Measurements from ENCODE around the gene SLC1A4. TPM values are rescaled to one million over a fixed set of nuclear protein-coding genes. Genes with fewer than 3 reads are reported as not detected.

The SLC1A4 gene
- total RNA-seq, 2 donors from 2014 or later: 21.2 to 33.2 TPM

DNA sequence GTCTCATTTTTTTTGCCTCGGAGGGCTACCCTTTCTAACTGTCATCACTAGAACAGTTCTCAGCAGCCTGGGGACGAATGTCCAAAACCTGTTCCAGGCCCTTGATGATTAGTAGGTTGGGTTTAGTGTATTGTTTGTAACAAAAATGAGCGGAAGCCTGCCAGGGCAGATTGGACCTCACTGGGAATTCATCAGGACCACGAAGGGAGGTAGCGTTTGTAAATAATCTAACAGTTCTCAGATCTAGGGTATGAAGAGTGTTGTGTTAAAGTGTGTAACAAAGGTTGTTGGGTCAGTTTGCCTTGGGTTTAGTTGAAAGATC lies 67.8 kb downstream of the SLC1A4 start:
- TF ChIP-seq, protein P1, sequence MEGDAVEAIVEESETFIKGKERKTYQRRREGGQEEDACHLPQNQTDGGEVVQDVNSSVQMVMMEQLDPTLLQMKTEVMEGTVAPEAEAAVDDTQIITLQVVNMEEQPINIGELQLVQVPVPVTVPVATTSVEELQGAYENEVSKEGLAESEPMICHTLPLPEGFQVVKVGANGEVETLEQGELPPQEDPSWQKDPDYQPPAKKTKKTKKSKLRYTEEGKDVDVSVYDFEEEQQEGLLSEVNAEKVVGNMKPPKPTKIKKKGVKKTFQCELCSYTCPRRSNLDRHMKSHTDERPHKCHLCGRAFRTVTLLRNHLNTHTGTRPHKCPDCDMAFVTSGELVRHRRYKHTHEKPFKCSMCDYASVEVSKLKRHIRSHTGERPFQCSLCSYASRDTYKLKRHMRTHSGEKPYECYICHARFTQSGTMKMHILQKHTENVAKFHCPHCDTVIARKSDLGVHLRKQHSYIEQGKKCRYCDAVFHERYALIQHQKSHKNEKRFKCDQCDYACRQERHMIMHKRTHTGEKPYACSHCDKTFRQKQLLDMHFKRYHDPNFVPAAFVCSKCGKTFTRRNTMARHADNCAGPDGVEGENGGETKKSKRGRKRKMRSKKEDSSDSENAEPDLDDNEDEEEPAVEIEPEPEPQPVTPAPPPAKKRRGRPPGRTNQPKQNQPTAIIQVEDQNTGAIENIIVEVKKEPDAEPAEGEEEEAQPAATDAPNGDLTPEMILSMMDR (IDR thresholded peaks at IDR 0.05): no peak
- no peaks in the 10 kb centered on the region for H3K36me3 ChIP-seq
- intact Hi-C loops (cut with DNase I): loop anchor here (5.0 to 10.0 kb wide), 2 partner anchors 70 to 378 kb away; partner anchors contain the start of gene SPRED2
- no peaks in the 10 kb centered on the region for H3K9me3 ChIP-seq
- H3K27ac ChIP-seq: peak overlapping the region; percentile 76 to 81
- H3K27me3 ChIP-seq (replicated peaks; ENCODE audit: insufficient read depth): no peaks in the 10 kb centered on the region
- WGBS: 2% methylated on average over 5 of the region's 5 CpGs
- peak overlapping the region; percentile 79 to 90 for H3K4me3 ChIP-seq
- no peaks in the 10 kb centered on the region for H3K4me1 ChIP-seq (replicated peaks)
- DNase-seq (ENCODE audit: low spot score): no peak

DNA sequence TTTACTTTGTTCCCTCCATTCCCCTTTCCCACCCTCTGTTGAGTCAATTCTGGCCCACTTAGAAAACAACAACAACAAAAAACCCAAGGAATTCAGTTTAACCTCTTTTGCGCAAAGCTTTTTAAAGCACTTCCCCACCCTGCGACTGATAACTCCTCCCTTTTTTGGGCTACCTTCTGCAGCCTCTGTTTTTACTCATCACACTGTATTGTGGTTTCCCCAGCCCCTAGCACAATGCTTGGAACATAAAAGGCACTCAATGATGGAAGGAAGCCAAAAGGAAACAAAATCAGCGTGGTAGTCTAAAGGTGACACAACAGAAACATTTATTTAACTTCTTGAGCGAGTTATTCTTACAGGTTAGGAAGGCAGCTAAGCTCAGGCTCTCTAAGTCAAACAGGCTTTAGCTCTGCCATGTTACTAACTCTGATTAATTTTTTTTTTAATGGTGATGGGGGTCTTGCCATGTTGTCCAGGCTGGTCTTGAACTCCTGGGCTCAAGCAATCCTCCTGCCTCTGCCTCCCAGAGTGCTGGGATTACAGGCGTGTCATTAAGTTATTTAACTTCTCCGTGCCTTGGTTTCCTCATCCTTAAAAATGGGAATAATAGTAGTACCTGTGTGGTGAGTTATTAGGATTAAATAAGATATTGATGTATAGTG lies 68.3 kb downstream of the SLC1A4 start:
- intact Hi-C loops (cut with DNase I): loop anchor here (5.0 to 10.0 kb wide), 2 partner anchors 70 to 377 kb away; partner anchors contain the start of gene SPRED2
- Histone ChIP-seq H3K4me3 (peak overlapping the region; percentile 79 to 90), H3K9me3 (no peaks in the 10 kb centered on the region), H3K27ac (peak overlapping the region; percentile 76 to 81), H3K27me3 (replicated peaks; ENCODE audit: insufficient read depth) (no peaks in the 10 kb centered on the region), H3K4me1 (replicated peaks) (no peaks in the 10 kb centered on the region), H3K36me3 (no peaks in the 10 kb centered on the region)
- 38% methylated on average over 6 of the region's 6 CpGs for WGBS
- DNase-seq (ENCODE audit: low spot score): no peak
- TF ChIP-seq, protein P1 (IDR thresholded peaks at IDR 0.05): no peak
- TF ChIP-seq POLR2A (IDR thresholded peaks at IDR 0.05) (peak; percentile 24), POLR2AphosphoS5 (IDR thresholded peaks at IDR 0.05) (peak; percentile 37)

- H3K36me3 ChIP-seq: no peaks in the 10 kb centered on the region
- H3K27ac ChIP-seq: peak overlapping the region; percentile 6 to 44
- no peaks in the 10 kb centered on the region for H3K27me3 ChIP-seq (replicated peaks; ENCODE audit: insufficient read depth)
- TF ChIP-seq, protein P1 (IDR thresholded peaks at IDR 0.05): no peak
- peak; percentile 30 for TF ChIP-seq POLR2AphosphoS5 (IDR thresholded peaks at IDR 0.05)
- H3K4me3 ChIP-seq: no peak overlapping the region
- intact Hi-C loops (cut with DNase I): loop anchor here (5.0 to 10.0 kb wide), 2 partner anchors 68 to 376 kb away; partner anchors contain the start of gene SPRED2
- 64% methylated on average over 1 of the region's 1 CpG for WGBS
- DNase-seq (ENCODE audit: low spot score): no peak
- H3K4me1 ChIP-seq (replicated peaks): no peaks in the 10 kb centered on the region
- no peaks in the 10 kb centered on the region for H3K9me3 ChIP-seq
Measured at GRCh38 chr2:65059071-65059470, 69.9 kb downstream of the SLC1A4 start.

- Histone ChIP-seq H3K36me3 (no peaks in the 10 kb centered on the region), H3K4me3 (no peak overlapping the region), H3K9me3 (no peaks in the 10 kb centered on the region), H3K4me1 (replicated peaks) (peaks cover 4% of the 10 kb centered on the region), H3K27me3 (replicated peaks; ENCODE audit: insufficient read depth) (no peaks in the 10 kb centered on the region), H3K27ac (peak overlapping the region; percentile 12 to 48)
- intact Hi-C loops (cut with DNase I): loop anchor here (5.0 kb wide), 1 partner anchor 491 kb away; no protein-coding TSS in a partner anchor
- 64% methylated on average over 7 of the region's 7 CpGs for WGBS
- TF ChIP-seq POLR2A (IDR thresholded peaks at IDR 0.05) (no peak), POLR2AphosphoS5 (IDR thresholded peaks at IDR 0.05) (no peak)
- TF ChIP-seq, protein P1 (IDR thresholded peaks at IDR 0.05): no peak
- no peak for DNase-seq (ENCODE audit: low spot score)
Measured at GRCh38 chr2:65061146-65061909, 72.1 kb downstream of the SLC1A4 start.

Measured in prostate gland (tissue), 2 donors.